Suprapubic skin (tissue), 4 donors: ENCODE data around the gene MRPL50.

Source experiments
- POLR2A ChIP-seq, 2 donors: fragments of 450-650 bp; IDR thresholded peaks; one replicate each; pipeline ENCODE4 v1.6.1; 2017; ENCODE audit warnings: antibody characterized with exemption in 2 of 2, mild to moderate bottlenecking in 2 of 2, moderate library complexity in 2 of 2
- POLR2AphosphoS5 ChIP-seq, 3 donors: sonication (generic); formaldehyde crosslinking; IDR thresholded peaks; one replicate each; pipeline ENCODE4 v1.6.1; 2017; ENCODE audit warnings: antibody characterized with exemption in 3 of 3
- TF ChIP-seq, protein P1 (sequence below), 2 donors: fragments of 200-600 bp in 1 of 2; fragments of 450-650 bp in 1 of 2; sonication (generic) in 1 of 2; IDR thresholded peaks; one replicate each; pipeline ENCODE4 v1.5.1; 2016 to 2019; ENCODE audit warnings: antibody characterized with exemption in 2 of 2, mild to moderate bottlenecking in 1 of 2, moderate library complexity in 1 of 2

DNA sequence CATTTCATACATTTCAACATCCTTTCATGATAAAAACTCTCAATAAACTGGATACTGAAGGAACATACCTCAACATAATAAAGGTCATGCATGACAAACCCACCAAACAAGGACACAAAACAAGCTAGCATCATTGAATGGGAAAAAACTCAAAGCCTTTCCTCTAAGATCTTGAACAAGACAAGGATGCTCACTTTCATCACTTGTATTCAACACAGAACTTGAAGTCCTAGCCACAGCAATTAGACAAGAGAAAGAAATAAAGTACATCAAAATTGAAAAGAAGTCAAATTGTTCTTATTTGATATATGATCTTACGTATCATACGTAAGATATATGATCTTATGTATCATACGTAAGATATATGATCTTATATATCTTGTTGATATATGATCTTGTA is 5.3 kb downstream of the MRPL50 start:
- TF ChIP-seq POLR2AphosphoS5 (IDR thresholded peaks at IDR 0.05): no peak
- TF ChIP-seq, protein P1, sequence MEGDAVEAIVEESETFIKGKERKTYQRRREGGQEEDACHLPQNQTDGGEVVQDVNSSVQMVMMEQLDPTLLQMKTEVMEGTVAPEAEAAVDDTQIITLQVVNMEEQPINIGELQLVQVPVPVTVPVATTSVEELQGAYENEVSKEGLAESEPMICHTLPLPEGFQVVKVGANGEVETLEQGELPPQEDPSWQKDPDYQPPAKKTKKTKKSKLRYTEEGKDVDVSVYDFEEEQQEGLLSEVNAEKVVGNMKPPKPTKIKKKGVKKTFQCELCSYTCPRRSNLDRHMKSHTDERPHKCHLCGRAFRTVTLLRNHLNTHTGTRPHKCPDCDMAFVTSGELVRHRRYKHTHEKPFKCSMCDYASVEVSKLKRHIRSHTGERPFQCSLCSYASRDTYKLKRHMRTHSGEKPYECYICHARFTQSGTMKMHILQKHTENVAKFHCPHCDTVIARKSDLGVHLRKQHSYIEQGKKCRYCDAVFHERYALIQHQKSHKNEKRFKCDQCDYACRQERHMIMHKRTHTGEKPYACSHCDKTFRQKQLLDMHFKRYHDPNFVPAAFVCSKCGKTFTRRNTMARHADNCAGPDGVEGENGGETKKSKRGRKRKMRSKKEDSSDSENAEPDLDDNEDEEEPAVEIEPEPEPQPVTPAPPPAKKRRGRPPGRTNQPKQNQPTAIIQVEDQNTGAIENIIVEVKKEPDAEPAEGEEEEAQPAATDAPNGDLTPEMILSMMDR (IDR thresholded peaks at IDR 0.05): no peak
- TF ChIP-seq POLR2A (IDR thresholded peaks at IDR 0.05): no peak
